Naive thymus-derived CD4-positive, alpha-beta T cell (primary cell): ENCODE data around the gene SIRPA. TPM values are rescaled to one million over a fixed set of nuclear protein-coding genes. Genes with fewer than 3 reads are reported as not detected.
A peak's percentile ranks its signal among the peaks of the same experiment; 100 is the strongest.

Experiments used
- ATAC-seq: fragments of 150-1000 bp; cut with Tn5 transposase; 2 replicates; pipeline ENCODE4 v1.10.0; 2021; ENCODE audit warnings: mild to moderate bottlenecking, moderate library complexity
- CTCF ChIA-PET: fragments of 350-600 bp; sonication (Branson Sonifier 250); formaldehyde crosslinking; loops from one replicate; lab custom pipeline; 2021; ENCODE audit warnings: antibody characterized with exemption; lab: Charles Lee
- POLR2A ChIA-PET: fragments of 350-600 bp; sonication (Branson Sonifier 250); formaldehyde crosslinking; loops from one replicate; lab custom pipeline; 2021; ENCODE audit warnings: antibody characterized with exemption, inconsistent platforms; lab: Charles Lee
- DNase-seq, 9 donors: peaks; one replicate each; pipeline versions ENCODE4 v3.0.0 to v3.0.0-alpha.2; 2020 to 2022; ENCODE audit warnings: mixed read lengths in 1 of 9
- H3K27ac ChIP-seq: one replicate; pipeline ENCODE4 v1.7.0; 2013; ENCODE audit warnings: mild to moderate bottlenecking, low read depth, low read length, moderate library complexity
- H3K27me3 ChIP-seq, 2 donors: one replicate each; pipeline ENCODE4 v1.7.0; 2013; ENCODE audit warnings: low read length in 2 of 2, mild to moderate bottlenecking in 2 of 2, moderate library complexity in 2 of 2; ENCODE audit not compliant: control insufficient read depth in 2 of 2, insufficient read depth in 2 of 2
- H3K36me3 ChIP-seq, 3 experiments: 1 replicate in 2 of 3; 2 replicates in 1 of 3; pipeline ENCODE4 v1.7.0; 2013; ENCODE audit warnings: low read length in 3 of 3, mild to moderate bottlenecking in 3 of 3, moderate library complexity in 1 of 3; ENCODE audit not compliant: insufficient read depth in 3 of 3, control insufficient read depth in 2 of 3
- H3K4me1 ChIP-seq, 2 donors: one replicate each; pipeline ENCODE4 v1.7.0; 2013; ENCODE audit warnings: low read length in 2 of 2, mild to moderate bottlenecking in 2 of 2, moderate library complexity in 1 of 2; ENCODE audit not compliant: control insufficient read depth in 2 of 2, insufficient read depth in 2 of 2
- H3K4me3 ChIP-seq: 2 replicates; pipeline ENCODE4 v1.7.0; 2013; ENCODE audit warnings: mild to moderate bottlenecking, low read length
- H3K9me3 ChIP-seq, 3 experiments: 1 replicate in 2 of 3; 2 replicates in 1 of 3; pipeline ENCODE4 v1.7.0; 2013; ENCODE audit warnings: low read length in 3 of 3; ENCODE audit not compliant: control insufficient read depth in 2 of 3
- H3K27ac Mint-ChIP-seq, 9 donors: one replicate each; pipeline ENCODE4 v1.8.0; 2020 to 2022; ENCODE audit warnings: mixed read lengths in 9 of 9, mild to moderate bottlenecking in 8 of 9, moderate library complexity in 5 of 9, inconsistent platforms in 2 of 9
- H3K27me3 Mint-ChIP-seq, 5 donors: one replicate each; pipeline ENCODE4 v1.8.0; 2021 to 2022; ENCODE audit warnings: mixed read lengths in 5 of 5, mild to moderate bottlenecking in 1 of 5
- H3K36me3 Mint-ChIP-seq, 5 donors: one replicate each; pipeline ENCODE4 v1.8.0; 2020 to 2022; ENCODE audit warnings: mixed read lengths in 5 of 5, mild to moderate bottlenecking in 3 of 5, inconsistent platforms in 1 of 5
- H3K4me1 Mint-ChIP-seq, 7 donors: one replicate each; pipeline ENCODE4 v1.8.0; 2020 to 2022; ENCODE audit warnings: mixed read lengths in 7 of 7, mild to moderate bottlenecking in 3 of 7, inconsistent platforms in 1 of 7
- H3K4me3 Mint-ChIP-seq, 10 donors: one replicate each; pipeline ENCODE4 v1.8.0; 2020 to 2022; ENCODE audit warnings: mild to moderate bottlenecking in 10 of 10, mixed read lengths in 10 of 10, moderate library complexity in 6 of 10, inconsistent platforms in 2 of 10
- H3K9me3 Mint-ChIP-seq, 11 donors: one replicate each; pipeline ENCODE4 v1.8.0; 2020 to 2022; ENCODE audit warnings: mixed read lengths in 11 of 11, mild to moderate bottlenecking in 4 of 11, inconsistent platforms in 1 of 11, moderate library complexity in 1 of 11
- intact Hi-C, 2 donors: fragments of 100-400 bp; cut with micrococcal nuclease; formaldehyde crosslinking; loops; one replicate each; pipeline ENCODE4 v1.15.1; 2023
- polyA plus RNA-seq, 2 donors: library from polyadenylated mRNA; unstranded; fragments of 300-500 nt; fragmentation: Illumina TruSeq; gene quantifications; one replicate each; pipeline ENCODE4 v1.2.3, GENCODE V29; 2021
- total RNA-seq, 6 experiments: library from RNA in 5 of 6; stranded (reverse) in 5 of 6; gene quantifications; 1 replicate in 5 of 6; 2 replicates in 1 of 6; pipeline ENCODE4 v1.2.3 and lab custom pipeline; 2021 to 2026

SIRPA gene
- total RNA-seq (10 to 100 TPM in 1 of 5 experiments, 1 to 10 TPM in 3, not detected in 1; 1.7 to 42.9 (median 3.6) TPM), polyA plus RNA-seq (not detected), total RNA-seq (lab: John Stamatoyannopoulos, UW) (not detected)

- H3K4me3 ChIP-seq = no peak within 1 kb of the TSS
- peak; percentile 36 for ATAC-seq
- CTCF ChIA-PET = no interaction called here
Measured at GRCh38 chr20:1894951-1895673, at the start of gene SIRPA. TSS of gene SIRPA (plus strand) at chr20:1895407. CDS start at chr20:1895448, 41 bp downstream.

GRCh38 chr20:1845701-1846100, 49.5 kb upstream of the SIRPA start:
- Mint-ChIP-seq H3K4me1 (peaks cover 4 to 21% (median 8%) of the 10 kb centered on the region in 7 donors), H3K27me3 (peaks cover 0 to 15% (median 0%) of the 10 kb centered on the region in 5 donors), H3K4me3 (no peak overlapping the region), H3K9me3 (peaks cover 0 to 11% (median 8%) of the 10 kb centered on the region in 11 donors), H3K27ac (no peak overlapping the region), H3K36me3 (peaks cover 0 to 4% (median 3%) of the 10 kb centered on the region in 5 donors)
- H3K27me3 ChIP-seq = no peaks in the 10 kb centered on the region
- peaks cover 0 to 5% of the 10 kb centered on the region in 2 donors for H3K4me1 ChIP-seq
- no peaks in the 10 kb centered on the region for H3K9me3 ChIP-seq
- H3K27ac ChIP-seq = no peak overlapping the region
- POLR2A ChIA-PET = no interaction called here
- intact Hi-C loops = no loop called here
- CTCF ChIA-PET = interaction anchor here (1.0 kb wide), 1 partner anchor 11 kb away, joined by 3 read pairs; no protein-coding TSS in a partner anchor
- no peak for DNase-seq
- no peak for ATAC-seq
- H3K36me3 ChIP-seq = no peaks in the 10 kb centered on the region
- H3K4me3 ChIP-seq = no peak overlapping the region

More at GRCh38 chr20:1894951-1895673, at the start of gene SIRPA:
- Mint-ChIP-seq H3K4me1 (peaks cover 0 to 14% (median 0%) of the 10 kb centered on the region in 7 donors), H3K9me3 (no peaks in the 10 kb centered on the region), H3K27ac (peak within 1 kb of the TSS in 1 of 9 donors; percentile 9), H3K4me3 (peak within 1 kb of the TSS; percentile 29 to 87 (median 70)), H3K36me3 (no peaks in the 10 kb centered on the region), H3K27me3 (peaks cover 60 to 78% (median 66%) of the 10 kb centered on the region in 5 donors)
- H3K36me3 ChIP-seq = no peaks in the 10 kb centered on the region
- no peak for DNase-seq
- H3K4me1 ChIP-seq = no peaks in the 10 kb centered on the region
- intact Hi-C loops = no loop called here
- H3K27ac ChIP-seq = no peak within 1 kb of the TSS
- POLR2A ChIA-PET = no interaction called here
- H3K9me3 ChIP-seq = no peaks in the 10 kb centered on the region
- peaks cover 0 to 4% of the 10 kb centered on the region in 2 donors for H3K27me3 ChIP-seq

GRCh38 chr20:1846341-1846740, 48.9 kb upstream of the SIRPA start:
- Mint-ChIP-seq H3K9me3 (peaks cover 0 to 11% (median 8%) of the 10 kb centered on the region in 11 donors), H3K27ac (no peak overlapping the region), H3K4me1 (peaks cover 10 to 27% (median 14%) of the 10 kb centered on the region in 7 donors), H3K36me3 (peaks cover 0 to 4% (median 3%) of the 10 kb centered on the region in 5 donors), H3K4me3 (no peak overlapping the region), H3K27me3 (peaks cover 0 to 13% (median 0%) of the 10 kb centered on the region in 5 donors)
- Histone ChIP-seq H3K9me3 (no peaks in the 10 kb centered on the region), H3K27ac (no peak overlapping the region), H3K27me3 (no peaks in the 10 kb centered on the region), H3K4me1 (peaks cover 0 to 5% of the 10 kb centered on the region in 2 donors), H3K36me3 (no peaks in the 10 kb centered on the region), H3K4me3 (no peak overlapping the region)
- CTCF ChIA-PET = interaction anchor here (1.0 kb wide), 1 partner anchor 10 kb away, joined by 3 read pairs; no protein-coding TSS in a partner anchor
- ATAC-seq (no peak), DNase-seq (no peak)
- intact Hi-C loops = no loop called here
- POLR2A ChIA-PET = no interaction called here

GRCh38 chr20:1846876-1847275, 48.3 kb upstream of the SIRPA start:
- H3K27ac Mint-ChIP-seq = no peak overlapping the region
- peaks cover 0 to 4% (median 3%) of the 10 kb centered on the region in 5 donors for H3K36me3 Mint-ChIP-seq
- no peak overlapping the region for H3K4me3 Mint-ChIP-seq
- Histone ChIP-seq H3K27me3 (no peaks in the 10 kb centered on the region), H3K27ac (no peak overlapping the region), H3K4me3 (no peak overlapping the region), H3K9me3 (no peaks in the 10 kb centered on the region), H3K4me1 (peaks cover 0 to 5% of the 10 kb centered on the region in 2 donors), H3K36me3 (no peaks in the 10 kb centered on the region)
- no peak for DNase-seq
- CTCF ChIA-PET = no interaction called here
- POLR2A ChIA-PET = no interaction called here
- H3K9me3 Mint-ChIP-seq = peaks cover 0 to 11% (median 8%) of the 10 kb centered on the region in 11 donors
- peaks cover 10 to 28% (median 14%) of the 10 kb centered on the region in 7 donors for H3K4me1 Mint-ChIP-seq
- intact Hi-C loops = no loop called here
- peaks cover 0 to 13% (median 0%) of the 10 kb centered on the region in 5 donors for H3K27me3 Mint-ChIP-seq
- no peak for ATAC-seq

GRCh38 chr20:1847780-1848179, 47.4 kb upstream of the SIRPA start:
- Histone ChIP-seq H3K4me1 (peaks cover 0 to 5% of the 10 kb centered on the region in 2 donors), H3K27ac (no peak overlapping the region), H3K9me3 (no peaks in the 10 kb centered on the region), H3K27me3 (no peaks in the 10 kb centered on the region), H3K4me3 (no peak overlapping the region), H3K36me3 (no peaks in the 10 kb centered on the region)
- CTCF ChIA-PET = interaction anchor here (1.1 kb wide), 1 partner anchor 10 kb away, joined by 3 read pairs; no protein-coding TSS in a partner anchor
- Mint-ChIP-seq H3K9me3 (peaks cover 0 to 11% (median 8%) of the 10 kb centered on the region in 11 donors), H3K4me3 (no peak overlapping the region), H3K27ac (no peak overlapping the region), H3K4me1 (peaks cover 10 to 27% (median 14%) of the 10 kb centered on the region in 7 donors), H3K27me3 (peaks cover 0 to 10% (median 0%) of the 10 kb centered on the region in 5 donors), H3K36me3 (peaks cover 0 to 4% (median 3%) of the 10 kb centered on the region in 5 donors)
- no peak for DNase-seq
- intact Hi-C loops = no loop called here
- ATAC-seq = no peak
- POLR2A ChIA-PET = interaction anchor here (0.8 kb wide), 1 partner anchor 8 kb away, joined by 4 read pairs; no protein-coding TSS in a partner anchor

- Histone ChIP-seq H3K27me3 (no peaks in the 10 kb centered on the region), H3K4me1 (peaks cover 0 to 5% of the 10 kb centered on the region in 2 donors), H3K36me3 (no peaks in the 10 kb centered on the region), H3K27ac (no peak overlapping the region), H3K4me3 (no peak overlapping the region), H3K9me3 (no peaks in the 10 kb centered on the region)
- Mint-ChIP-seq H3K27ac (no peak overlapping the region), H3K9me3 (peaks cover 0 to 11% (median 8%) of the 10 kb centered on the region in 11 donors), H3K4me1 (peaks cover 10 to 25% (median 14%) of the 10 kb centered on the region in 7 donors), H3K4me3 (peak overlapping the region in 1 of 10 donors; percentile 26), H3K36me3 (peaks cover 0 to 4% (median 3%) of the 10 kb centered on the region in 5 donors), H3K27me3 (peaks cover 0 to 9% (median 0%) of the 10 kb centered on the region in 5 donors)
- DNase-seq (no peak), ATAC-seq (no peak)
- CTCF ChIA-PET = interaction anchor here (1.1 kb wide), 1 partner anchor 9 kb away, joined by 3 read pairs; no protein-coding TSS in a partner anchor
- POLR2A ChIA-PET = interaction anchor here (0.8 kb wide), 1 partner anchor 8 kb away, joined by 4 read pairs; no protein-coding TSS in a partner anchor
- intact Hi-C loops = no loop called here
Measured at GRCh38 chr20:1848373-1848772, 46.8 kb upstream of the SIRPA start.
